HepG2 (cell line): Measurements from ENCODE around the gene SYDE2. TPM values are rescaled to one million over a fixed set of nuclear protein-coding genes. Genes with fewer than 3 reads are reported as not detected.

Experiments
- ATAC-seq: fragments of 200-7000 bp; cut with Tn5 transposase; 3 replicates; pipeline ENCODE4 v1.9.1; 2020; ENCODE audit warnings: mild to moderate bottlenecking, moderate library complexity
- BruUV-seq: library from RNA; stranded (reverse); fragments of 400-500 nt; replicated peaks from 2 replicates; lab custom pipeline; 2021; lab: Mats Ljungman, UMichigan
- CTCF ChIA-PET: fragments of 300-600 bp; formaldehyde crosslinking; extraction: SDS; loops from one replicate; lab custom pipeline; 2021; ENCODE audit warnings: low total read pairs, inconsistent platforms, low intra/inter-chr PET ratio; lab: Yijun Ruan, JAX
- POLR2A ChIA-PET: fragments of 350-600 bp; sonication (Branson Sonifier 250); formaldehyde crosslinking; loops from one replicate; lab custom pipeline; 2020; ENCODE audit warnings: antibody characterized with exemption, inconsistent platforms; lab: Yijun Ruan, JAX
- DNase-seq: peaks from one replicate; pipeline ENCODE4 v3.0.0-alpha.2; 2015; ENCODE audit warnings: low spot score
- FAIRE-seq: peaks from 3 replicates; lab custom pipeline; 2011; peaks lifted over from hg19 to GRCh38; lab: Jason Lieb, UNC
- H2AFZ ChIP-seq: one replicate; pipeline ENCODE4 v1.6.1; 2011; ENCODE audit warnings: low read length, inconsistent platforms
- H3K27ac ChIP-seq: fragments of 300-600 bp; 3 replicates; pipeline ENCODE4 v1.8.0; 2011; ENCODE audit warnings: mixed run types, mild to moderate bottlenecking, mixed read lengths, low read length, inconsistent platforms; ENCODE audit not compliant: insufficient read depth; ENCODE audit errors: extremely low read length
- H3K27me3 ChIP-seq, 2 experiments: fragments of 200-600 bp in 1 of 2; 2 replicates in 1 of 2; 3 replicates in 1 of 2; pipeline versions ENCODE4 v1.6.0 to v1.8.0; 2011; ENCODE audit warnings: low read length in 2 of 2, mild to moderate bottlenecking in 2 of 2, moderate library complexity in 2 of 2, inconsistent platforms in 1 of 2; ENCODE audit not compliant: insufficient read depth in 2 of 2, control insufficient read depth in 1 of 2
- H3K36me3 ChIP-seq, 2 experiments: fragments of 200-600 bp in 1 of 2; replicated peaks in 1 of 2; 2 replicates in 1 of 2; 3 replicates in 1 of 2; pipeline versions ENCODE4 v1.5.1 to v1.8.0; 2011; ENCODE audit warnings: low read length in 2 of 2, inconsistent platforms in 1 of 2; ENCODE audit not compliant: insufficient read depth in 2 of 2, control insufficient read depth in 1 of 2
- H3K4me1 ChIP-seq: 2 replicates; pipeline ENCODE4 v1.5.1; 2012; ENCODE audit warnings: low read length, inconsistent platforms; ENCODE audit not compliant: insufficient read depth
- H3K4me2 ChIP-seq: 2 replicates; pipeline ENCODE4 v1.6.0; 2011; ENCODE audit warnings: low read depth, low read length, inconsistent platforms
- H3K4me3 ChIP-seq, 3 experiments: fragments of 200-600 bp in 1 of 3; sonication (generic), shearing (Covaris generic) in 1 of 3; replicated peaks in 1 of 3; 2 replicates each; pipeline ENCODE4 v1.5.1; 2011 to 2016; ENCODE audit warnings: low read length in 3 of 3, inconsistent platforms in 2 of 3, low read depth in 2 of 3, mild to moderate bottlenecking in 2 of 3, control low read depth in 1 of 3, mixed read lengths in 1 of 3; ENCODE audit not compliant: insufficient read depth in 1 of 3
- H3K79me2 ChIP-seq: one replicate; pipeline ENCODE4 v1.6.1; 2011; ENCODE audit warnings: low read length, inconsistent platforms; ENCODE audit not compliant: insufficient read depth
- H3K9ac ChIP-seq: 2 replicates; pipeline ENCODE4 v1.6.0; 2011; ENCODE audit warnings: mild to moderate bottlenecking, low read depth, low read length, inconsistent platforms; ENCODE audit not compliant: insufficient read depth
- H3K9me3 ChIP-seq: 2 replicates; pipeline ENCODE4 v1.5.1; 2012; ENCODE audit warnings: mild to moderate bottlenecking, low read length
- H4K20me1 ChIP-seq: 2 replicates; pipeline ENCODE4 v1.6.0; 2011; ENCODE audit warnings: inconsistent platforms, mild to moderate bottlenecking, low read length, moderate library complexity; ENCODE audit not compliant: insufficient read depth
- ATF2 ChIP-seq: sonication (generic); formaldehyde crosslinking; IDR thresholded peaks from 2 replicates; pipeline ENCODE4 v1.4.0; 2020; ENCODE audit warnings: missing genetic modification reagents
- CTCF ChIP-seq: sonication (generic); formaldehyde crosslinking; IDR thresholded peaks from 2 replicates; pipeline ENCODE4 v1.5.0; 2020; ENCODE audit warnings: mild to moderate bottlenecking, missing genetic modification reagents, moderate library complexity
- ERF ChIP-seq: IDR thresholded peaks from 2 replicates; pipeline ENCODE4 v1.6.1; 2018; ENCODE audit warnings: missing biosample characterization, missing genetic modification reagents
- HHEX ChIP-seq: IDR thresholded peaks from 2 replicates; pipeline ENCODE4 v1.6.1; 2016; ENCODE audit warnings: control low read depth
- LBX2 ChIP-seq: sonication (generic); formaldehyde crosslinking; IDR thresholded peaks from 2 replicates; pipeline ENCODE4 v1.5.0; 2020; ENCODE audit warnings: missing genetic modification reagents, mild to moderate bottlenecking, borderline replicate concordance
- MEF2D ChIP-seq: sonication (generic); formaldehyde crosslinking; IDR thresholded peaks from 2 replicates; pipeline ENCODE4 v1.5.1; 2020; ENCODE audit warnings: mild to moderate bottlenecking, missing genetic modification reagents
- NFIB ChIP-seq: sonication (generic); formaldehyde crosslinking; IDR thresholded peaks from 2 replicates; pipeline ENCODE4 v1.9.0; 2021; ENCODE audit warnings: missing genetic modification reagents, mild to moderate bottlenecking, borderline replicate concordance
- NFKBIZ ChIP-seq: IDR thresholded peaks from 2 replicates; pipeline ENCODE4 v1.6.1; 2018; ENCODE audit warnings: missing genetic modification reagents, missing compliant biosample characterization
- NR2F6 ChIP-seq, 2 experiments: IDR thresholded peaks; 2 replicates each; pipeline ENCODE4 v1.6.1; 2016; ENCODE audit warnings: antibody characterized with exemption in 1 of 2, mild to moderate bottlenecking in 1 of 2
- PAX8 ChIP-seq: sonication (generic); formaldehyde crosslinking; IDR thresholded peaks from 2 replicates; pipeline ENCODE4 v1.8.0; 2022; ENCODE audit warnings: mild to moderate bottlenecking, missing genetic modification reagents, borderline replicate concordance
- RARG ChIP-seq: sonication (generic); formaldehyde crosslinking; IDR thresholded peaks from 2 replicates; pipeline ENCODE4 v1.4.0; 2020; ENCODE audit warnings: low read depth, mild to moderate bottlenecking, missing genetic modification reagents
- REL ChIP-seq: sonication (generic); formaldehyde crosslinking; conservative IDR thresholded peaks from 2 replicates; pipeline ENCODE4 v1.8.0; 2022; ENCODE audit warnings: mild to moderate bottlenecking, missing genetic modification reagents, moderate library complexity
- SRF ChIP-seq: IDR thresholded peaks from 2 replicates; pipeline ENCODE4 v1.6.1; 2011; ENCODE audit warnings: mild to moderate bottlenecking, low read depth, low read length, moderate library complexity
- ZBTB37 ChIP-seq: sonication (generic); formaldehyde crosslinking; IDR thresholded peaks from 2 replicates; pipeline ENCODE4 v1.4.0; 2020; ENCODE audit warnings: mild to moderate bottlenecking, missing genetic modification reagents
- ZFP1 ChIP-seq: IDR thresholded peaks from 2 replicates; pipeline ENCODE4 v1.6.1; 2016
- ZFP91 ChIP-seq: sonication (generic); formaldehyde crosslinking; IDR thresholded peaks from 2 replicates; pipeline ENCODE4 v1.9.0; 2022; ENCODE audit warnings: missing genetic modification reagents, mild to moderate bottlenecking, borderline replicate concordance
- ZNF766 ChIP-seq: sonication (generic); formaldehyde crosslinking; IDR thresholded peaks from 2 replicates; pipeline ENCODE4 v1.5.0; 2020; ENCODE audit warnings: missing genetic modification reagents, borderline replicate concordance
- WGBS: methylation state at CpG from one replicate; pipeline ENCODE4 v1.1.6; 2017; ENCODE audit warnings: low lambda C conversion rate; 5-methylcytosine and 5-hydroxymethylcytosine counted together
- in situ Hi-C: cut with HindIII; loops from 2 replicates; pipeline ENCODE4 v1.10.0; 2017; ENCODE audit warnings: low pct_unique_long_range_greater_than_20kb; ENCODE audit not compliant: extremely low pct_ligation_motif_present
- intact Hi-C: fragments of 100-400 bp; cut with micrococcal nuclease; formaldehyde crosslinking; loops from one replicate; pipeline ENCODE4 v1.10.0; 2022; ENCODE audit not compliant: unreplicated experiment
- polyA plus RNA-seq, 8 experiments: library from polyadenylated mRNA; depleted of rRNA in 3 of 8; stranded (reverse) in 7 of 8; unstranded in 1 of 8; fragments of >200 nt; fragmentation: Illumina TruSeq in 4 of 8; extraction: Trizol in 4 of 8; gene quantifications; 2 replicates each; pipeline versions ENCODE4 v1.2.1 to v1.2.3, GENCODE V29; 2011 to 2016; ENCODE audit warnings: low read depth in 4 of 8, missing spikeins in 1 of 8, mixed read lengths in 1 of 8; ENCODE audit not compliant: insufficient read depth in 1 of 8
- total RNA-seq, 5 experiments: library from RNA; depleted of rRNA; stranded (reverse); fragments of >200 nt; fragmentation: Illumina TruSeq; extraction: Trizol; gene quantifications; 2 replicates each; pipeline ENCODE4 v1.2.3, GENCODE V29; 2016; ENCODE audit warnings: low read depth in 1 of 5

The SYDE2 gene
- total and polyA plus RNA-seq, 2 of the 13 experiments (the other 11 are each of a cell fraction or from before 2014, with no cell fraction given): 1.8 to 5.3 TPM

- TF ChIP-seq ATF2 (CRISPR knock-in tag) (no peak), ZFP1 (CRISPR knock-in tag) (no peak), ZFP91 (CRISPR knock-in tag) (no peak), NFIB (no peak), PAX8 (no peak), RARG (CRISPR knock-in tag) (no peak)
Measured at GRCh38 chr1:85125891-85126290, 74.9 kb downstream of the SYDE2 start (continued).

GRCh38 chr1:85124091-85124490, 76.7 kb downstream of the SYDE2 start:
- intact Hi-C loops (no loop called here), in situ Hi-C loops (no loop called here)
- TF ChIP-seq LBX2 (CRISPR knock-in tag) (no peak), NR2F6 (IDR thresholded peaks at IDR 0.05) (no peak), NR2F6 (CRISPR knock-in tag; IDR thresholded peaks at IDR 0.05) (no peak), ZBTB37 (CRISPR knock-in tag) (no peak), CTCF (no peak), SRF (no peak), REL (CRISPR knock-in tag) (no peak), HHEX (CRISPR knock-in tag) (no peak), NFKBIZ (no peak), ERF (CRISPR knock-in tag) (no peak), ZNF766 (CRISPR knock-in tag) (no peak), MEF2D (CRISPR knock-in tag) (no peak)

More at GRCh38 chr1:85124091-85124490, 76.7 kb downstream of the SYDE2 start:
- DNase-seq (no peak), ATAC-seq (no peak), FAIRE-seq (no peak)
- H3K27ac ChIP-seq: no peak overlapping the region
- CTCF ChIA-PET: no interaction called here
- no peak overlapping the region for H3K4me3 ChIP-seq
- no TSS peak for BruUV-seq
- no peaks in the 10 kb centered on the region for H4K20me1 ChIP-seq
- POLR2A ChIA-PET: no interaction called here
- no peak overlapping the region for H2AFZ ChIP-seq
- H3K4me1 ChIP-seq: no peaks in the 10 kb centered on the region
- 70% methylated on average over 5 of the region's 5 CpGs for WGBS
- H3K36me3 ChIP-seq: no peaks in the 10 kb centered on the region
- H3K27me3 ChIP-seq: no peaks in the 10 kb centered on the region; a peak in 2 of 5 replicates
- H3K9me3 ChIP-seq: no peaks in the 10 kb centered on the region
- no peak overlapping the region for H3K4me2 ChIP-seq
- H3K79me2 ChIP-seq: no peaks in the 10 kb centered on the region
- no peak overlapping the region for H3K9ac ChIP-seq
